GM20000 (cell line): ENCODE data around the gene TACC2.

ENCODE experiments used
- DNase-seq: peaks from one replicate; pipeline ENCODE4 v3.0.0; 2012; ENCODE audit warnings: low spot score
- TF ChIP-seq, protein P1 (sequence below): IDR thresholded peaks from 2 replicates; pipeline ENCODE4 v1.5.1; 2012; ENCODE audit warnings: mild to moderate bottlenecking, control low read depth; ENCODE audit errors: extremely low read depth, missing control alignments

Gene TACC2

DNA sequence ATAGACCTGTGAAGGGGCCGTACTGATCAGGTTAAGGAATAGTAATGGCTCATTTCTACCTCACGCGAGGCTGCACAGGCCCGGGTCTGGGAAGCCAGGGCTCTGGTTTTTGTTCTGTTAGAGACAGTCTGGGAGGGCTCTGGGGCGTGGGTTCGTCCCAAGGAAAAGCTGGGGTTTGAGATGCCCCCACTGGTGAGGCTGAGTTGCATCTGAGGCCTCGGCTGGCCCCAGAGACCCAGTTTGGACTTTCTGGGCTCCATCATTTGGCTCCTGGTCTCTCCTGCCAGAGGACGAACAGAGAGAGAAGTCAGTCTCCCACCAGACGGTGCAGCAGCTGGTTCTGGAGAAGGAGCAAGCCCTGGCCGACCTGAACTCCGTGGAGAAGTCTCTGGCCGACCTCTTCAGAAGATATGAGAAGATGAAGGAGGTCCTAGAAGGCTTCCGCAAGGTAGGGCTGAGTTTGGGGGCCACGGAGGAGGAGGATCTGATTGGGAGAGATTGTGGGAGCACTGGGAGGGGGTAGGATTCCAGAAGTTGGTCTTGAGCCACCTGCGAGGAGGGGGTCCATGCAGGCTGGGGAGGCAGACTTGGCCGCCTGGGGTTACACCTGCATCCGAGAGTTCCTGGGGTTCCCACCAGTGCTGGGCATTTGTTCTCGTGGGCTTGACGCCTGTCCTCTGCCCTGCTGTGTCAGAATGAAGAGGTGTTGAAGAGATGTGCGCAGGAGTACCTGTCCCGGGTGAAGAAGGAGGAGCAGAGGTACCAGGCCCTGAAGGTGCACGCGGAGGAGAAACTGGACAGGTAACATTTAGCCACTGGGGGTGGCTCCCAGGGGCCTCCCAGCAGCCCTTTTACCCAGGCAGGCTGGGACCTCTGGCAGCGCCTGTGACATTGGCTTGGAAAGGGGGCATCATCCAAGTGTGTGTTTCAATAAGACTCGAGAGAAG lies 259.7 kb downstream of the TACC2 start:
- TF ChIP-seq, protein P1, sequence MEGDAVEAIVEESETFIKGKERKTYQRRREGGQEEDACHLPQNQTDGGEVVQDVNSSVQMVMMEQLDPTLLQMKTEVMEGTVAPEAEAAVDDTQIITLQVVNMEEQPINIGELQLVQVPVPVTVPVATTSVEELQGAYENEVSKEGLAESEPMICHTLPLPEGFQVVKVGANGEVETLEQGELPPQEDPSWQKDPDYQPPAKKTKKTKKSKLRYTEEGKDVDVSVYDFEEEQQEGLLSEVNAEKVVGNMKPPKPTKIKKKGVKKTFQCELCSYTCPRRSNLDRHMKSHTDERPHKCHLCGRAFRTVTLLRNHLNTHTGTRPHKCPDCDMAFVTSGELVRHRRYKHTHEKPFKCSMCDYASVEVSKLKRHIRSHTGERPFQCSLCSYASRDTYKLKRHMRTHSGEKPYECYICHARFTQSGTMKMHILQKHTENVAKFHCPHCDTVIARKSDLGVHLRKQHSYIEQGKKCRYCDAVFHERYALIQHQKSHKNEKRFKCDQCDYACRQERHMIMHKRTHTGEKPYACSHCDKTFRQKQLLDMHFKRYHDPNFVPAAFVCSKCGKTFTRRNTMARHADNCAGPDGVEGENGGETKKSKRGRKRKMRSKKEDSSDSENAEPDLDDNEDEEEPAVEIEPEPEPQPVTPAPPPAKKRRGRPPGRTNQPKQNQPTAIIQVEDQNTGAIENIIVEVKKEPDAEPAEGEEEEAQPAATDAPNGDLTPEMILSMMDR: no peak
- DNase-seq: no peak

DNA sequence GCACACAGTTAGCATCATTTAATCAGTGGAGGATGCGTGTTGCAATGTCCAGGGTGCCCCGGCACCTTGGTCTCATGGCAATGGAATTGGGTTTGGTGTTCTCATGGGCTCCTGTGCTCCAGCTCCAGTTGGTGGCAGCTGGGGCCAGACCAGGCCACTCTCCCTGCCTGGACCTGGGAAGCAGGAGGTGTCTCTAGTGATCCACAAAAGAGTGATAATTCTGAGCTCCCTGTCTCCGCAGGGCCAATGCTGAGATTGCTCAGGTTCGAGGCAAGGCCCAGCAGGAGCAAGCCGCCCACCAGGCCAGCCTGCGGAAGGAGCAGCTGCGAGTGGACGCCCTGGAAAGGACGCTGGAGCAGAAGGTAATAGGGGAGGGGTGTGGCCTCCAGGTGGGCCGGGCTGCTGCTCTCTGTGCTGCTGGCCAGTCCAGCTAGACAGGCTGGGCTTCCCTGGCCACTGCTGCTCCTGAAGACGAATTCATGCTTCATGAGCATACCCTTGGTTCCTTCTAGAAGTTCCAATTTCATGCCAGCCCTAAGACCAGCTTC lies 260.4 kb downstream of the TACC2 start:
- TF ChIP-seq, protein P1: no peak

GRCh38 chr10:122249991-122250750 lies 261.2 kb downstream of the TACC2 start:
- TF ChIP-seq, protein P1: no peak
- DNase-seq: no peak

More for the DNA sequence above, 260.4 kb downstream of the TACC2 start:
- DNase-seq: no peak

DNA sequence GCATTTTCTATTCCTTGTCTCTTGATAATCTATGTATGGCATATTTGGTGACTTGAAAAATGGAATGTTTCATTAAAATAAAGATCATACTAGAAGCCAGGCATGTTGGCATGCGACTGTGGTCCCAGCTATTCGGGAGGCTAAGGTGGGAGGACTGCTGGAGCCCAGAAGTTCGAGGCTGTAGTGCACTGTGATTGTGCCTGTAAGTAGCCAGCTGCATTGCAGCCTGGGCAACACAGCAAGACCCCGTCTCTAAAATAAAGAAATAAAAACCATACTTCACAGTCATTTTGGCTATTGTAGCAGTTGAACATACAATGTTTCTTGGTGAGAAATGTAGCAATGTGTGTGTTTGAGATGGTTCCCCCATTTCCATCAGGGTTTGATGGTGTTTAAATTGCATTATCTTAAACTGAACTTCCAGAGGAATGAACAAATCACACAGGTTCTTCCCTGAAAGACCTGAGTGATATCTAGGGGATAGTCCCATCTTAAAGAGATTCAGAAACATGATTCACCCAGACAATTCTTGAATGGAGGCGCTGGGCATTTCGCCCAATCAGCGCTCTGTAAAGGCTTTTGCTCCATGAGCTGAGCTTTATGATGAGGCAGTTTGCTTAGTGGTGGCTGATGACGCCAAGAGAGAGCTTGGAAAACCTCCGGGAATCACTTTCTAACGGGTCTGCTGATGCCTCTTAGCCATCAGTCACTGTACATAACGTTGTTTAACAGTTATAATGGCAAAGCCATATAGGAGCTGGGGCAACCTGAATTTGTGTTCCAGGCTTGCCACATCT lies 262.7 kb downstream of the TACC2 start:
- TF ChIP-seq, protein P1: no peak
- no peak for DNase-seq

DNA sequence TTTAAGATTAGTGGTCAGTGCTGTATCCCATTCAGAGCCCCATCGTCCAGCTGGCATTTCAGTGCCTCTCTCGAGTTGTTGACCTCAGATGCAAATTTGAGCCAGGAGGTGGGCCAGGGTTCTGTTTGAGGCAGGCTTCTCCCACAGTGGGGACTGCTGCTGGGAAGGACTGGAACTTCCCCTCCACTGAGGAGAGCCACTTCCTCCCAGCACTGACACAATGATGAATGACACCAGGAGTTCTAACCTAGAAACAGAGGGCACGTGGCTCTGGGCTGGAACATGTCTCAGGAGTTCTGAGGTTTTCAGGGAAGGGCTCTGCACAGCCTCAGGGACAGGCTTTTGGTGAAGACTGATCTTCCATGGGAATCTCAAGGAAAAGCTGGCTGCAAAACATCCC lies 263.8 kb downstream of the TACC2 start:
- DNase-seq: no peak
- TF ChIP-seq, protein P1: no peak

DNA sequence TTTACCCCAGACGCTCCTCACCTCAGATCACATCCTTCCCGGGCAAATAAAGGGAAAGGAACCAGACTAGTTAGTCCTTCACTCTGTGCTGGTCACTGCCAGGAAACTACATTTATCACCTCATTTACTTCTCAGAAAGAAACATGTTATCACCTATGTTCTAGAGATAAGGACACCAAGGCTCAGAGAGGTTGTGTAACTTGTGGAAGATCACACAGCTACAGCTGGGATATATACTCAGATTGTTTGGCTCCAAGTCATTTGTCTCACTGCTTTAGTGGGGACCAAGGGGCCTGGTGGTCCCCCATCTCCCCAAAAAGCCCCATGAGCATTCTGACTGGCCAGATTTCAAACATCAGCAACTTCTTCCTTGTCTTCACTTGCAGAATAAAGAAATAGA lies 264.6 kb downstream of the TACC2 start:
- TF ChIP-seq, protein P1: no peak
- DNase-seq: no peak
